ENCODE results near the gene NR2C2. TPM values are rescaled to one million over a fixed set of nuclear protein-coding genes. Genes with fewer than 3 reads are reported as not detected.

Gene NR2C2
- total RNA-seq, 1 experiment from 2014 or later, result 38.5 TPM

GRCh38 chr3:15096046-15096445, 148.7 kb downstream of the NR2C2 start:
- H3K27ac Mint-ChIP-seq, result no peak overlapping the region
- no peak overlapping the region for H4K5ac ChIP-seq (ENCODE audit: insufficient read length, low read depth, low read length)
- WGBS (ENCODE audit: extremely low coverage, insufficient read length, low lambda C conversion rate), result no CpG with 5 or more reads among the region's 3 CpGs

More at GRCh38 chr3:15096046-15096445, 148.7 kb downstream of the NR2C2 start:
- Histone ChIP-seq H3K4ac (ENCODE audit: low read depth, low read length) (no peak overlapping the region), H4K8ac (replicated peaks; ENCODE audit: insufficient read length, low read depth, low read length) (no peak overlapping the region), H3K79me2 (ENCODE audit: insufficient read depth, low read length) (peaks cover 5% of the 10 kb centered on the region; the same call in 1 of the 2 replicates), H2BK12ac (ENCODE audit: insufficient read length, low read depth, low read length) (no peak overlapping the region), H2BK15ac (ENCODE audit: low read depth, low read length) (no peak overlapping the region), H2BK5ac (ENCODE audit: insufficient read length, low read length) (no peak overlapping the region), H3K27me3 (ENCODE audit: insufficient read depth, low read length) (no peaks in the 10 kb centered on the region), H4K91ac (ENCODE audit: insufficient read length, low read depth, low read length) (no peak overlapping the region), H3K23ac (ENCODE audit: insufficient read length, low read depth, low read length) (no peak overlapping the region), H2AFZ (ENCODE audit: low read length) (no peak overlapping the region), H2BK20ac (ENCODE audit: low read depth, low read length, poor library complexity, severe bottlenecking) (no peak overlapping the region), H3T11ph (ENCODE audit: low read length) (no peak overlapping the region), H3K27ac (ENCODE audit: insufficient read length, low read depth, low read length) (no peak overlapping the region), H3K9ac (ENCODE audit: extremely low read depth, insufficient read length, low read length) (no peak overlapping the region), H3K4me2 (ENCODE audit: insufficient read depth, insufficient read length, low read length) (no peak overlapping the region), H2BK120ac (ENCODE audit: low read depth, low read length, poor library complexity, severe bottlenecking) (no peak overlapping the region), H2AK5ac (ENCODE audit: insufficient read length, low read length) (no peak overlapping the region), H3K18ac (ENCODE audit: insufficient read length, low read depth, low read length) (no peak overlapping the region), H3K23me2 (ENCODE audit: insufficient read length, low read depth, low read length, poor library complexity, severe bottlenecking) (peaks cover 18% of the 10 kb centered on the region), H3K14ac (ENCODE audit: insufficient read depth, low read length) (no peak overlapping the region), H4K20me1 (ENCODE audit: control insufficient read depth, insufficient read depth, insufficient read length) (no peaks in the 10 kb centered on the region), H3K9me3 (ENCODE audit: control insufficient read depth, low read depth, low read length) (no peaks in the 10 kb centered on the region), H3K56ac (ENCODE audit: insufficient read length, low read depth, low read length) (no peak overlapping the region), H3K79me1 (ENCODE audit: insufficient read depth, low read depth, low read length, poor library complexity, severe bottlenecking) (peaks cover 8% of the 10 kb centered on the region), H3K4me1 (ENCODE audit: insufficient read depth, low read length) (peaks cover 3% of the 10 kb centered on the region; the same call in 1 of the 2 replicates)
- H3K4me3 Mint-ChIP-seq, result no peak overlapping the region
- no peaks in the 10 kb centered on the region for H3K27me3 Mint-ChIP-seq (ENCODE audit: low read depth)
- H3K4me1 Mint-ChIP-seq, result peaks cover 13 to 16% of the 10 kb centered on the region in 2 experiments
- DNase-seq, result no peak
- H3K9me3 Mint-ChIP-seq, result no peaks in the 10 kb centered on the region; a peak in 1 of 5 replicates
- H3K36me3 Mint-ChIP-seq (ENCODE audit: insufficient read depth in 1 of 3, low read depth in 3 of 3), result peaks cover 0 to 21% (median 19%) of the 10 kb centered on the region in 3 experiments; a peak in 5 of 7 replicates
- no peak for TF ChIP-seq CTCF (conservative IDR thresholded peaks at IDR 0.05)

All from H9 (cell line).